HG03045 (cell line): ENCODE results near the gene ACACB.
"Not testable (repeated sequence)": the region's sequence is repeated elsewhere in the genome, so short reads cannot be mapped to it uniquely, and the experiment has no call there.

Source experiments
- ATAC-seq: cut with Tn5 transposase; IDR thresholded peaks from one replicate; pipeline ENCODE4 v1.9.1; 2021; ENCODE audit warnings: mild to moderate bottlenecking, moderate library complexity; ENCODE audit not compliant: unreplicated experiment

ACACB gene

DNA sequence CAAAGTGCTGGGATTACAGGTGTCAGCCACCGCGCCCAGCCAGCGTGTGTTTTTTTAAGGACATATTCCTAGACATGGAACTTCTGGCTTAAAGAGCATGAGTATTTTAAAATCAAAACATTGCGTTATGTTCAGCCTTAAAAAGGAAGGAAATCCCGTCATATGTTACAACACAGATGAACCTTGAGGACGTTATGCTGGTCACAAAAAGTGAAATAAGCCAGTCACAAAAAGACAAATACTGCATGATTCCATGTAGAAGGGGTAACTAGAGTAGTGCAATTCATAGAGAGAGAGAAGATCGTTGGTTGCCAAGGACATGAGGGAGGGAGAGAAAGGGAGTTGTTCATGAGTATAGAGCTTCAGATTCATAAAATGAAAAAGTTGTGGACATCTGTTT lies 53.9 kb downstream of the ACACB start:
- no peak for ATAC-seq

- ATAC-seq = not testable (repeated sequence)
These were observed 56.4 kb downstream of the ACACB start for GRCh38 chr12:109172787-109173186.

DNA sequence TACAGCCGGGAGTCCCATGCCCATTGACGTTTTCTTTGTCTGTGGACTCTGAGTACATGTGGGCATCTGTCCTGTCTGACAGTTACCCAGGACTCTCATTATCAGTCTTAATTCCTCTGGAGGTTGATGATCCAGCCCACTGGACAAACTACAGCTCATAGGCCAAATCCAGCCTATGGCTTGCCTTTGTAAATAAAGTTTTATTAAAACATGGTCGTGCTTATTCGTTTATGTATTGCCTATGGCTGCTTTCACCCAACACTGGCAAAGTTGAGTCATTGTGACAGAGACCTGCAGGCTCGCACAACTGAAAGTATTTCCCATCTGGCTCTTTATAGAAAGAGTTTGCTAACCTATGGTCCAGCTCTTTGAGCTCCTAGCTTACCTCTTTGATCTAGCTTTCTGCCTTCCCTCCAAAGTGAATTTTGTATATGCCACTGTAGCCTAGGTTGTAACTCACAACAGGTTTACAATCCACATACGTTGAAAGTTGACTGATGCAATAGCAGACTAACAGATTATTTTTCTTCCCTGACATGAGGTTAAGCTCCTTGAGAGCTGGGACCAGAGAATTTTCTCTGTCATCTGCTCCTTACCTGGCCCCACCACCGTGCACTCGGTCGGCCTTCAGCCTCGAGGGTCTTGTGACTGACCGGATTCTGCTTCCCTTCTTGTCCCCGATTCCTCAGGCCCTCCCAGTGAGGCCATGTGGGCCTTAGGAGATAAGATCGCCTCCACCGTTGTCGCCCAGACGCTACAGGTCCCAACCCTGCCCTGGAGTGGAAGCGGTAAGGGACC lies 57.3 kb downstream of the ACACB start:
- no peak for ATAC-seq

- no peak for ATAC-seq
These were observed 58.1 kb downstream of the ACACB start for GRCh38 chr12:109174468-109174867.

DNA sequence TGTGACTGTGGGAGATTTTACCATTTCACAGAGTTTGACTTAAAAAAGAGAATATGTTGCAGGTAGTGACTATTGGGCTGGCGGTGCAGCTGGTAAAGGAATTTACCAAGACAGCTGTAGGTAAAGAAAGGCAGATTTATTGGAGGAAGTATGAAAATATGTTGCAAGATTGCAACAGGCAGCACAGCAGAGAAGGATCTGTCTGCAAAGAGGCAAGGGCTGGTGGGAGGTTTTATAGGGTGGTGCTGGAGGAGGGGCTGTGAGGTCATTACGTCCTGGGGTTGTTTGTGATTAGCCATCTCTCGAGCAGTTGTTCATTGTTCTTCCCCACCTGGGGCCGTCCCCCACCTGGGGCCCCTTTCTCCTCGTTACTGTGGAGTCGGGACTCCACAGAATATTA lies 62.1 kb downstream of the ACACB start:
- ATAC-seq = no peak

GRCh38 chr12:109179927-109180326 lies 63.5 kb downstream of the ACACB start:
- ATAC-seq = no peak

GRCh38 chr12:109182041-109182839 lies 65.9 kb downstream of the ACACB start:
- ATAC-seq = no peak

DNA sequence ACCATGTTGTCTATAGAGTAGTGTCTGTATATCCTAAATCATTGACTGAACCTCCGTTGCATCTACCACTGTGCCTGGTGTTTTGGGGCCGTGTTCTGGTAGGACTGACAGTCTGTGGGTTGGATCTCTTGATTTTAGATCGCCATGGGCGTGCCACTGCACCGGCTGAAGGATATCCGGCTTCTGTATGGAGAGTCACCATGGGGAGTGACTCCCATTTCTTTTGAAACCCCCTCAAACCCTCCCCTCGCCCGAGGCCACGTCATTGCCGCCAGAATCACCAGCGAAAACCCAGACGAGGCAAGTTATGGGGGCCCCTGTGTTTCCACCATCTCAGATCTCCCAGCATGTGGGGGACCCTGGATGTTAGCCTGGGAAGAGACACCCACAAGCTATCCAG lies 69.1 kb downstream of the ACACB start:
- ATAC-seq = no peak

GRCh38 chr12:109186993-109187653 lies 70.7 kb downstream of the ACACB start:
- no peak for ATAC-seq

GRCh38 chr12:109188108-109188712 lies 71.8 kb downstream of the ACACB start:
- ATAC-seq = no peak

GRCh38 chr12:109189291-109189690 lies 72.9 kb downstream of the ACACB start:
- ATAC-seq = no peak

DNA sequence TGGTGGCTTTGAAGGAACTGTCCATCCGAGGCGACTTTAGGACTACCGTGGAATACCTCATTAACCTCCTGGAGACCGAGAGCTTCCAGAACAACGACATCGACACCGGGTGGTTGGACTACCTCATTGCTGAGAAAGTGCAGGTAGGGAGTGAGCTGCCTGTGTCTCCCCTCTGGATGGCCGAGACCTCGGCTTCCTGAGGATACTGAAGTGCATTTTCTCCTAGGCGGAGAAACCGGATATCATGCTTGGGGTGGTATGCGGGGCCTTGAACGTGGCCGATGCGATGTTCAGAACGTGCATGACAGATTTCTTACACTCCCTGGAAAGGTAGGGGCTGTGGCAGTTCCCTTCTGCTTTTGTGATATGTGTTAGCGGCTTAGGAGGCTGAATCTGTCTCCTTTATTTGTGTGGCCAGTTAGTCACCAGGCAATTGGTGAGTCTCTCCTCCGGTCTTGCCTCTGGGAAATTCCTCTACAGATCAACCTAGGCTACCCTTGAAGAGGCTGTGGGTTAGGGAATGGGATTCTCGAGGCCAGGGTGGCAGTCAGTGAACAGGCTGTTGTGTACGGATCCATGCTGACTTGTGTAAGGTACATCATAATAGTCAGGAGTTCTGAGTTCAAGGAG lies 75.3 kb downstream of the ACACB start:
- ATAC-seq = no peak

- no peak for ATAC-seq
These were observed 76.0 kb downstream of the ACACB start for GRCh38 chr12:109192358-109192757.

- ATAC-seq = no peak
These were observed 77.5 kb downstream of the ACACB start for GRCh38 chr12:109193896-109194295.

- ATAC-seq = no peak
These were observed 79.9 kb downstream of the ACACB start for GRCh38 chr12:109196332-109196731.

- no peak for ATAC-seq
These were observed 80.9 kb downstream of the ACACB start for GRCh38 chr12:109197327-109197726.

- no peak for ATAC-seq
These were observed 82.9 kb downstream of the ACACB start for GRCh38 chr12:109199324-109199723.

DNA sequence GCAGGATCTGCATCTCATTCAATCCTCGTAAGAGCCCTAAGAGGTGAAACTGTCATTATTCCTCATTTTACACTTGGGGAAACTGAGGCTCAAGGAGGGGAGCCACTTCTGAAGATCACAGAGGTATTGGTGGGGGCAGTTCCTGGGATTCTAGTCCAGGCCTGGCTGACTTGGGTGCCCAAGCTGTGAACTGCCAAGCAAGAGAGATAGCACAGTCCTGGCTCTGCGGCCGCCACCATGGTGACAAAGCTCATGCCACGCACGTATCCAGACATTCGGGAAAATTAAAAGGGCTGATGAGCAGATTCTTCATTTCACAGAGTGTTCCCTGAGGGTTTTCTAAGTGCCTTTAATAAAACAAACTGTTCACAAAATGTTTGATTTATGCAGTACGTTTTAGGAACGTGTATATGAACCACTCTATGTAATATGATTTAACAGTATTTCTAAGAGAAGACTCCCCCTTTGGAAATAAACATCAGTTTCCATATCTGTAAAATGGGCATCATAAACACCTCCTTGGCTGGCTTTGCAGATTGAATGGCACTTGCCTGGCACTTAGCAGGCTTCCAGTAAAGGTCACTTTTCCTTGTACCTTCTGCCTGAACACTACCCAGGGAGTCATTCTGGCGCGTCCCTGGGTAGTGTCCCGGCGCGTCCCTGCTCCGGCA lies 84.6 kb downstream of the ACACB start:
- ATAC-seq = no peak

DNA sequence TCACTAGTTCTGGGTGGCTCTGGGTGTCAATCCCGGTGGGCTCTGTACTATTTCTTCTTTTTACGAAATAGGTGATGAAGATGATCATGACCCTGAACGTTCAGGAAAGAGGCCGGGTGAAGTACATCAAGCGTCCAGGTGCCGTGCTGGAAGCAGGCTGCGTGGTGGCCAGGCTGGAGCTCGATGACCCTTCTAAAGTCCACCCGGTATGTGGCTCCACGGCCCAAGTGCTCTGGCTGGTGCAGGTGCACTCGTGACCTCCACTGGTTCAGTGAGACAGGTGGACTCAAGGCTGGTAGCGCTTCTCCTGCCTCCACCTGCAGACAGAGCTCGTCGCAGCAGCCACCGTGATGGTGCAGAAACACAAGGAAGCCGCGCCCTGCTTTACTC lies 85.1 kb downstream of the ACACB start:
- ATAC-seq = no peak

DNA sequence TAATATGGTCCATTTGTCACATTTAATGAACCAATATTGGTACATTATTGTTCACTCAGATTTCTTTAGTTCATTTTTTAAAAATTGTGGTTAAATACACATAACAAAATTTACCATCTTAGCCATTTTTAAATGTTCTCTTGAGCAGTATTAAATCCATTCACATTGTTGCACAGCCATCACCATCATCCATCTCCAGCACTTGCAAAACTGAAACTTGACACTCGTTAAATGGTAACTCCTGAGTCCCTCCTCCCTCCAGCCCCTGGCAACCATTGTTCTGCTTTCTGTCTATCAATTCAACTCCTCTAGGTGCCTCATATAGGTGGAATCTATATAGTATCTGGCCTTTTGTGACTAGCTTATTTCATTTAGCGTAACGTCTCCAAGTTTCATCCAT lies 86.4 kb downstream of the ACACB start:
- no peak for ATAC-seq
